Measurements from ENCODE around the gene MUCL1.

DNA sequence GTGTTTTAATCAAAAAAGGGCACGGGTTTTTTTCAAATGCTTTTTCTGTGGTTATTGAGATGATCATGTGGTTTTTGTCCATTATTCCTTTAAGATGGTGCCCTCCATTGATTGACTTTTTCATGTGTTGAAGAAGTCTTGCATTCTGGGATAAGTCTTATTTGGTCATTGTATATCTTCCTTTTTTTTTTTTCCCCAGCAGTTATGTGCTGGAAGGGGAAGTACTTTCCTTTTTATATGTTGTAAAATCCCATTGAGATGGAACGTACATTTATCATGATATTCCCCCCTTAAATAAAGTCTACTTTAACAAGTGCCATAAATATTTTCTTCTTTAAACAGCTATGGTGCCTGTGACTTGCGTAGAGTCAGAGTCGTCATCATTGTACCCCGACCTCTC is 24.8 kb upstream of the MUCL1 start:
- no peak for TF ChIP-seq CTCF (IDR thresholded peaks at IDR 0.05 in 4 of 5, conservative IDR thresholded peaks at IDR 0.05 in 1 of 5)
- no peak for TF ChIP-seq POLR2A (IDR thresholded peaks at IDR 0.05)

Measured in gastrocnemius medialis (tissue), 4 donors.